Measurements from ENCODE around the gene RPS6KB2. TPM values are rescaled to one million over a fixed set of nuclear protein-coding genes. Genes with fewer than 3 reads are reported as not detected.

The RPS6KB2 gene
- total RNA-seq, 1 experiment from 2014 or later, result 116 TPM

- Histone ChIP-seq H3K4me1 (peaks cover 4% of the 10 kb centered on the region; the same call in 1 of the 2 replicates), H3K9me3 (no peaks in the 10 kb centered on the region), H3K4me3 (ENCODE audit: low read depth, low read length) (no peak overlapping the region), H3K27me3 (replicated peaks; ENCODE audit: control insufficient read depth, insufficient read depth, low read length) (no peaks in the 10 kb centered on the region), H3K36me3 (ENCODE audit: control insufficient read depth, insufficient read depth, low read length) (no peaks in the 10 kb centered on the region)
- TF ChIP-seq, protein P1, sequence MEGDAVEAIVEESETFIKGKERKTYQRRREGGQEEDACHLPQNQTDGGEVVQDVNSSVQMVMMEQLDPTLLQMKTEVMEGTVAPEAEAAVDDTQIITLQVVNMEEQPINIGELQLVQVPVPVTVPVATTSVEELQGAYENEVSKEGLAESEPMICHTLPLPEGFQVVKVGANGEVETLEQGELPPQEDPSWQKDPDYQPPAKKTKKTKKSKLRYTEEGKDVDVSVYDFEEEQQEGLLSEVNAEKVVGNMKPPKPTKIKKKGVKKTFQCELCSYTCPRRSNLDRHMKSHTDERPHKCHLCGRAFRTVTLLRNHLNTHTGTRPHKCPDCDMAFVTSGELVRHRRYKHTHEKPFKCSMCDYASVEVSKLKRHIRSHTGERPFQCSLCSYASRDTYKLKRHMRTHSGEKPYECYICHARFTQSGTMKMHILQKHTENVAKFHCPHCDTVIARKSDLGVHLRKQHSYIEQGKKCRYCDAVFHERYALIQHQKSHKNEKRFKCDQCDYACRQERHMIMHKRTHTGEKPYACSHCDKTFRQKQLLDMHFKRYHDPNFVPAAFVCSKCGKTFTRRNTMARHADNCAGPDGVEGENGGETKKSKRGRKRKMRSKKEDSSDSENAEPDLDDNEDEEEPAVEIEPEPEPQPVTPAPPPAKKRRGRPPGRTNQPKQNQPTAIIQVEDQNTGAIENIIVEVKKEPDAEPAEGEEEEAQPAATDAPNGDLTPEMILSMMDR (IDR thresholded peaks at IDR 0.05; ENCODE audit: insufficient read depth in 1 of 2, low read depth in 1 of 2, low read length in 1 of 2, severe bottlenecking in 1 of 2, unreplicated experiment in 1 of 2), result no peak
- Mint-ChIP-seq H3K27ac (ENCODE audit: unreplicated experiment) (no peak overlapping the region), H3K9me3 (ENCODE audit: unreplicated experiment) (no peaks in the 10 kb centered on the region), H3K4me3 (ENCODE audit: unreplicated experiment) (no peak overlapping the region), H3K4me1 (ENCODE audit: low read depth, unreplicated experiment) (peaks cover 11% of the 10 kb centered on the region), H3K36me3 (ENCODE audit: insufficient read depth, unreplicated experiment) (peaks cover 6% of the 10 kb centered on the region), H3K27me3 (ENCODE audit: insufficient read depth, unreplicated experiment) (no peaks in the 10 kb centered on the region)
- no TSS peak for BruUV-seq (replicated peaks)
- DNase-seq, result no peak
- intact Hi-C loops (cut with micrococcal nuclease; ENCODE audit: unreplicated experiment), result no loop called here
- POLR2A ChIA-PET, result no interaction called here
- CTCF ChIA-PET, result no interaction called here
These were observed 17.9 kb upstream of the RPS6KB2 start for GRCh38 chr11:67410369-67410831.

GRCh38 chr11:67410984-67411784, 17.1 kb upstream of the RPS6KB2 start:
- no TSS peak for BruUV-seq (replicated peaks)
- Histone ChIP-seq H3K27me3 (replicated peaks; ENCODE audit: control insufficient read depth, insufficient read depth, low read length) (no peaks in the 10 kb centered on the region), H3K4me1 (peaks cover 4% of the 10 kb centered on the region; the same call in 1 of the 2 replicates), H3K9me3 (no peaks in the 10 kb centered on the region), H3K4me3 (ENCODE audit: low read depth, low read length) (no peak overlapping the region), H3K36me3 (ENCODE audit: control insufficient read depth, insufficient read depth, low read length) (no peaks in the 10 kb centered on the region)
- intact Hi-C loops (cut with micrococcal nuclease; ENCODE audit: unreplicated experiment), result no loop called here
- DNase-seq, result no peak
- no peak overlapping the region for H3K4me3 Mint-ChIP-seq (ENCODE audit: unreplicated experiment)
- H3K36me3 Mint-ChIP-seq (ENCODE audit: insufficient read depth, unreplicated experiment), result peaks cover 9% of the 10 kb centered on the region
- H3K27ac Mint-ChIP-seq (ENCODE audit: unreplicated experiment), result no peak overlapping the region
- H3K9me3 Mint-ChIP-seq (ENCODE audit: unreplicated experiment), result no peaks in the 10 kb centered on the region
- POLR2A ChIA-PET, result interaction anchor here (0.6 kb wide), 1 partner anchor 9 kb away, joined by 5 read pairs; no protein-coding TSS in a partner anchor
- TF ChIP-seq, protein P1 (IDR thresholded peaks at IDR 0.05; ENCODE audit: insufficient read depth in 1 of 2, low read depth in 1 of 2, low read length in 1 of 2, severe bottlenecking in 1 of 2, unreplicated experiment in 1 of 2), result no peak
- CTCF ChIA-PET, result interaction anchor here (4.8 kb wide), 1 partner anchor 10 kb away, joined by 27 read pairs; the partner anchor contains the start of gene PPP1CA
- no peaks in the 10 kb centered on the region for H3K27me3 Mint-ChIP-seq (ENCODE audit: insufficient read depth, unreplicated experiment)
- peaks cover 15% of the 10 kb centered on the region for H3K4me1 Mint-ChIP-seq (ENCODE audit: low read depth, unreplicated experiment)

GRCh38 chr11:67411785-67412152, 16.5 kb upstream of the RPS6KB2 start:
- Mint-ChIP-seq H3K36me3 (ENCODE audit: insufficient read depth, unreplicated experiment) (peaks cover 6% of the 10 kb centered on the region), H3K27me3 (ENCODE audit: insufficient read depth, unreplicated experiment) (no peaks in the 10 kb centered on the region), H3K9me3 (ENCODE audit: unreplicated experiment) (no peaks in the 10 kb centered on the region), H3K4me3 (ENCODE audit: unreplicated experiment) (no peak overlapping the region), H3K4me1 (ENCODE audit: low read depth, unreplicated experiment) (peaks cover 18% of the 10 kb centered on the region), H3K27ac (ENCODE audit: unreplicated experiment) (no peak overlapping the region)
- H3K36me3 ChIP-seq (ENCODE audit: control insufficient read depth, insufficient read depth, low read length), result no peaks in the 10 kb centered on the region
- no peaks in the 10 kb centered on the region for H3K9me3 ChIP-seq
- no TSS peak for BruUV-seq (replicated peaks)
- no peaks in the 10 kb centered on the region for H3K27me3 ChIP-seq (replicated peaks; ENCODE audit: control insufficient read depth, insufficient read depth, low read length)
- no peak for DNase-seq
- POLR2A ChIA-PET, result interaction anchor here (0.6 kb wide), 1 partner anchor 10 kb away, joined by 5 read pairs; no protein-coding TSS in a partner anchor
- intact Hi-C loops (cut with micrococcal nuclease; ENCODE audit: unreplicated experiment), result loop anchor here (1.0 kb wide), 1 partner anchor 10 kb away; no protein-coding TSS in a partner anchor
- H3K4me3 ChIP-seq (ENCODE audit: low read depth, low read length), result no peak overlapping the region
- TF ChIP-seq, protein P1 (IDR thresholded peaks at IDR 0.05; ENCODE audit: insufficient read depth in 1 of 2, low read depth in 1 of 2, low read length in 1 of 2, severe bottlenecking in 1 of 2, unreplicated experiment in 1 of 2), result no peak
- H3K4me1 ChIP-seq, result peaks cover 4% of the 10 kb centered on the region; the same call in 1 of the 2 replicates
- CTCF ChIA-PET, result interaction anchor here (4.8 kb wide), 1 partner anchor 11 kb away, joined by 27 read pairs; the partner anchor contains the start of gene PPP1CA
